GM13977 (cell line): ENCODE results near the gene CLTB.

Experiments used
- DNase-seq: peaks from one replicate; pipeline ENCODE4 v3.0.0; 2012; ENCODE audit warnings: low spot score
- CTCF ChIP-seq: IDR thresholded peaks from 2 replicates; pipeline ENCODE4 v1.5.1; 2012; ENCODE audit warnings: mild to moderate bottlenecking, control low read depth; ENCODE audit not compliant: insufficient read depth; ENCODE audit errors: extremely low read depth, missing control alignments
- in situ Hi-C: fragments of 300-500 bp; cut with MboI; formaldehyde crosslinking; loops from one replicate; pipeline ENCODE4 v1.12.0; 2022; ENCODE audit warnings: low sequenced_read_pairs, low pct_unique_long_range_greater_than_20kb, mixed read lengths, inconsistent platforms; ENCODE audit not compliant: unreplicated experiment

Gene CLTB

DNA sequence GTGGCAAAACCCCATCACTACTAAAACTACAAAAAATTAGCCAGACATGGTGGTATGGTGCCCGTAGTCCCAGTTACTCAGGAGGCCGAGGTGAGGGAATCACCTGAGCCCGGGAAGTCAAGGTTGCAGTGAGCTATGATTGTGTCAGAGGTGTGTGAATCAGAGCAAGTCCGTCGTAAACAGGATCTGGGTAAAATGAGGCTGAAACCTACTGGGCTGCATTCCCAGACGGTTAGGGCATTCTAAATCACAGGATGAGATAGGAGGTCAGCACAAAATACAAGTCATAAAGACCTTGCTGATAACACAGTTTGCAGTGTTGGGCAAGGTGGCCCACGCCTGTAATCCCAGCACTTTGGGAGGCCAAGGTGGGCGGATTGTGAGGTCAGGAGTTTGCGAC is 1.9 kb upstream of the CLTB start:
- in situ Hi-C loops = no loop called here
- no peak for DNase-seq

DNA sequence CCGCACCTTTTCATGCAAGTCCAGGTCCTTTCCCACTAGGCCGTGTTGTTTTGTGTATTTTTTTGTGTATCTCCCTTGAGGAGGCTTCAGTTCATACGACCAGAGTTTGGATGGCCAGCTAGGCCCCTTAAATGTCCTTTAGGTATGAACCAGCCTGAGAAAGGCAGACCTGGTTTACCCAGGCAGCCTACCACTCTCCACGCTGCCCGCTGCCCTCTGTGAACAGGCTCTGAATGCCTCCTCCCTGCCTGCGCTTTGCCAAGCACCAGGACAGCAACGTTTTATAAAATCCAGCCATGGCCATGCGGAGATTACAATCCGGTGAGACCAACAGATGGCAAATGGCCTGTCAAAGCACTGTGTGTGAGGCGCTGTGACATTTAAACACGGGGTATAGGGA is 626 bp upstream of the CLTB start:
- DNase-seq = no peak
- in situ Hi-C loops = no loop called here
- TF ChIP-seq CTCF = no peak

More for the DNA sequence above, 1.9 kb upstream of the CLTB start:
- TF ChIP-seq CTCF = no peak

DNA sequence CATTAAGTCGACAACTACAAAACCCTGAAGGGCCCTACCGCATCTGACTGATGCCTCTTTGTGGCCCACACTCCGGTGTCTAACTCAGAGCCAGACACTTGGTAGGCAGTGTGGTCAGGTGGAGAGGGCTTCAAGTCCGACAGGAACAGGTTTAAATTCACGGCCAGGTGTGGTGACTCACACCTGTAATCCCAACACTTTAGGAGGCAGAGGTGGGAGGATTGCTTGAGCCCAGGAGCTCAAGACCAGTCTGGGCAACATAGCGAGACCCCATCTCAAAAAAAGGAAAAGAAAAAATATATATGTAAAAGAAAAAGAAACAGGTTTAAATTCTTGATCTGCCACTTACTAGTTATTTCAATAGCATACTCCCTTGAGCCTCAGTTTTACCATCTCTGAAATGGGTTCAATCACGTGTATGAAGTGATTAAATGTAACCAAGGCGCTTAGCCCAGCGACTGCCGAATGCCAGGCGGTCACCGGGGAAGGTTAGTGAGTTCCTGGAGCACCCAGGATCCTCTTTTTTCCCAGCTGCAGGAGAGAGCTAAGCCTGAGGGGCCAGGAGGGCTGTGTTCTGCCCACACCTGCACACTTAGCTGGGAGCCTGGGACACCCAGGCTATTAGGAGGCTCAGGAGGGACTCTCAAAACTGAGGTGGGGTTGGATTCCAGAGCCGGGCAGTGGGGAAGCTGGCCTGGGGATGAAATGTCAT is 943 bp downstream of the CLTB start:
- in situ Hi-C loops = no loop called here
- TF ChIP-seq CTCF = no peak
- DNase-seq = peak; percentile 47

- no peak for DNase-seq
- in situ Hi-C loops = no loop called here
- TF ChIP-seq CTCF = no peak
Observed at GRCh38 chr5:176414704-176415103, 1.6 kb downstream of the CLTB start.

DNA sequence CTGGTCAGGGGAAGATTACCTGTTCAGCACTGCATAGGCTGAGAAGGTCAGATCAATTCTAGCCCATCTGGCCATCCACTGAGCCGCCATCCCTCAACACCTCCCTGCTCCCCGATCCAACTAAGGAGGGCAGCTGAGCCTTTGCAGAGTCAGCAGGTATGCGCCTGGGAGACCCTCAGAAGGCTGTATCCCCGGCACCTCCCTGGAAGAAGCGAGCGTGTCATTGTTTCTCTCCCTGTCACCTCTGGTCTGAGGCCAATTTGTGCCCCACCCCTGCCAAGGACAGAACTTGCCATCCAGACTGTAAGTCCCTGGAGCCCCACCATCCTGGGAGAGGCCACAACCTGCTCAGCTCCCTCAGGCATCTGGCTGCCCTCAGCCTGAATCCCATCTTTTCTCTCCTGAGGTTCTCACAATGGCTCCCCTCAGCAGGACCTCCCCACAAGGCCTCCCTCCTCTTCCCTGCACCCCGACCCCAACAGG is 2.6 kb downstream of the CLTB start:
- TF ChIP-seq CTCF = no peak
- DNase-seq = no peak
- in situ Hi-C loops = no loop called here

DNA sequence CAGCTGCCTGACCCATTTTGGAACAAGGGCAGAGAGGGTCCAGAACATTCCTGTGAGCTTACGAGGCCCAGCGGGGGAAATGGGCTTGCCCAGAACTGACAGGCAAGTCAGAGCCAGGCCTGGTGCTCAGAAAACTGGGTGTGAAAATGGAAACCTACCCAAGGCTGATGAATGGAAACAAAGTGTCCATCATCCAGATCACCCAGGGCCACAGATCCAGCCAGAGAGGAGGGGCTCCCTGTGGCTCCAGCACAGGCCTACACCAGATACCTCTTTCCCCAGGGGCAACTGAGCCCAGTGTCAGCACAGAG is 3.1 kb downstream of the CLTB start:
- in situ Hi-C loops = no loop called here
- DNase-seq = no peak
- TF ChIP-seq CTCF = no peak
